AG08396 (cell line): ENCODE data around the gene SH3BP2.
"Not testable (repeated sequence)": the region's sequence is repeated elsewhere in the genome, so short reads cannot be mapped to it uniquely, and the experiment has no call there.

Experiments
- DNase-seq: peaks from one replicate; pipeline ENCODE4 v3.0.0; 2012; ENCODE audit warnings: low spot score, mixed read lengths

The SH3BP2 gene

GRCh38 chr4:2762486-2763370 lies 30.2 kb upstream of the SH3BP2 start:
- DNase-seq: not testable (repeated sequence)

DNA sequence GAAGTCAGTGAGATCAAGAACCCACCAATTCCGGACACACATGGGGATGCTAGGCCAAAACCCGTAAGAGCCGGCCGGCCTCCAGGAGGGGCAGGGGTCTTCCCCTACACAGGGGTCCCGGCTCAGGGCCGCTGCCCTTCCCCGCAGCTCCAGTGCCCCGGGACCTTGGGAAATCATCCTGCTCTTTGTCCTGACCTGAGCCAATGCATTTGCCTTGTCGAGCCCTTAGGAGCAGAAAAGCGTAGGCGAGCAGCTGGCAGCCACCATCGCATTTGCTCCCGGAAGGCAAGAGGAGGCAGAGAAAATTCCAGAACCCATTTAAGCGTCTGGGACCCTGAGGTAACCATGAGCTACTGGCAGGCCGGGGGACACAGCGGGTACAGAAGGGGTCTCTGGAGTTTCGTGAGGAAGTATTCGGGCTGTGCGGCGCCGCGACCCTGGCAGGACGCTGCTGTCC lies 29.3 kb upstream of the SH3BP2 start:
- DNase-seq: peak; percentile 45

DNA sequence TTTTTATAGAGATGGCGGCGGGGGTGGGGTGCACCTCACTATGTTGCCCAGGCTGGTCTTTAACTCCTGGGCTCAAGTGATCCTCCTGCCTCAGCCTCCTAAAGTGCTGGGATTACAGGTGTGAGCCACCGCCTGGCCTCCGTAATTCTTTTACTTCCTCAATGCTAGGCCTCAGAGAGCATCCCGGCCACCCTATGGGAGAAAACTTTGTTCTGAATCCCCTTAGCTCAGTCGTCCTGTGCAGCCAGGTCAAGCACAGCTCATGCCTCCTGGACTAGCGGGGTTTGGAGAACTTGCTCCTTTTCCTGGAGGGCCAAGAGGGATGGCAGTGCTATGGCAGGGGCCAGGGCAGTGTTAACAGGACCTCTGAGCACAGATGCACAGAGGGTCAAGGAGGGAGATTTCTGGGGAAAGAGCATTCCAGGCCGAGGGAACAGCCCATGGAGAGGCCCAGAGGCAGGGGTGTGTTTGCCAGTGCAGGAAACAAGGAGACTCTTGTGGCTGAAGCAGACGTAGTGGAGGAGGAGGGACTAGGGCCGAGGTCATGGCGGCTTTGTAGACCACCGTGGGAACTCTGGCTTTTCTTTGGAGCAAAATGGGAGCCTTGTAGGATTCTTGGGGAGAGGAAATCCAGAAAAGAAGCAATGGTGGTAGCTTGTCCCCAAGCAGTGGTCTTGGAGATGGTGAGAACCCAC lies 26.9 kb upstream of the SH3BP2 start:
- no peak for DNase-seq

DNA sequence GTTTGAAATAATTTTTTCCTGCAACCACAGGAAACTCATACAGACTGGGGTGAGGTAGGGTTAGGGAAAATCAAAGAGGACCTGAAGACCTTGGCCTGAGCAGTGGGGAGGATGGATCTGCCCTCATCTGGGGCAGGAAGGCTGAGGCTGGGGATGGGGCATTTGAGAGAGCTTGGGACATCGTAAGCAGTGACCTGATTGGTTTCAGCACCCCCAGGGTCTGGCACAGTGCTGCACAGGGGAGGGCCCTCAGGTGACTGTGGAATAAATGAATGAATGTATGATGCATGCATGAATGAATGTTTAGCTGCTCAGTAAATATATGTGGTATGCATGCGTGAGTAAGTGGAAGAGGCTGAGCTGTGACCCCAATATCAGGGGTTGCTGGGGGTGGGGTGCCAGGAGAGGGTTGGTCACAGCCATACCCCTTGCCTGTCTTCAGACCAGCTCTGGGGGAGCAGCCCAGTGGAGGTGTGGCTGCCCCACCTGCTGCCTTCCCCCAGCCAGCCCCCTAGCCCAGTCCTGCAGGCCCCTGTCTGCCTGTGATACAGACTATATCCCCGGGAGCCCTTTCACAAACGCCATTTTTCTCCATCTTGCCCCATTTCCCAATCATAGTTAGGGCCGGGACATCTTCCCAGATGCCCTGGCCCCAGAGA lies 25.7 kb upstream of the SH3BP2 start:
- DNase-seq: no peak

DNA sequence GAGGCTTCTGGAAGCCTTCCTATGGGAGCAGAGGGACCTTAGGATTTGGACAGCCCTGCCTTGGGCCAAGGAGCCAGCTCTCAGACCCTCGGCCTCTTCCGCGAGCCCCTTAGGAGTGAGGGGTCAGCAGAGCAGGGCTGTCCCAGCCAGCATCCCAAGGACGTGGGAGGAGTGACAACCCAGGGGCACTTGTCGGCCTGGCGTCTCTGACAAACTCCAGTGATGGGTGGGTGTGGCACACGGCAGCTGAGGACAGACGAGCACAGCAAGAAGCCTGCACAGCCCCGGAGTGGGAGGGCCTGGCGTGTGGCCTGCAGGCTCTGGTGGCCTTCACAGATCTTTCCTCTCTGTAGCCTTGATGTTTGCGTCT lies 25.2 kb upstream of the SH3BP2 start:
- no peak for DNase-seq

- DNase-seq: no peak
Measured at GRCh38 chr4:2768124-2768523, 24.8 kb upstream of the SH3BP2 start.

DNA sequence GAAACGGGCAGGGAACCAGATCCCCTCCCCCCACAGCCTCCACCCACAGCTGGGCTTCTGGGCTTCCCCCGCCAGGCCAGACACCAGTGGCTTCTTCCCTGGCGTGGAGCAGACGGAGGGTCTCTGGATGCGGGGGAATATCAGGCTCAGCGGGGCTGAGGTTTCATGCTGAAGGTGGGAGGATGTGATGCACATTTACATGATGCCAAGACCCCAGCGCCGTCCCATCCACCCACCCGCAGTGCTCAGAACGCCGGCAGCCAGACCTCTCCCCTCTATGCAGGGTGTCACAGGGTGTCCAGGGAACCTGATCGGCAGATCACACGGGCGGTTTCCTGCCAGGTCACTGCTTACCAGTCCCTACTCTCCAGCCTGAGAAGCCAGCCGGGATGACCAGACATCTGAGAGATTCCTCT lies 24.0 kb upstream of the SH3BP2 start:
- DNase-seq: peak; percentile 12

DNA sequence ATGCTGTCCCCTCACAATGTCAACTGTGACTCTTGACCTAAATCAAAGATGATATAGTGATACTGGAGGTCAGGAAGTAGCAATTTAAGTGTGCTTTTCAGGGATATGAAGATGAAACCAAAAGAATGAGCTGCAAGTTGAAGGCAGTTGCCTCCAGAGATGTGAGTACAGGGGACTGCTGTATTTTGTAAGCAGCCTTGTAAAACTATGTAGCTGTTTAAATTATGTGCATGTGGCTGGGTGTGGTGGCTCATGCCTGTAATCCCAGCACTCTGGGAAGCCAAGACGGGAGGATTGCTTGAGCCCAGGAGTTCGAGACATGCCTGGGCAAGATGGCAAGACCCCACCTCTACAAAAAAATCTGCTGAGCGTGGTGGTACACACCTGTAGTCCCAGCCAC lies 21.6 kb upstream of the SH3BP2 start:
- peak; percentile 8 for DNase-seq

GRCh38 chr4:2780643-2781042 lies 12.2 kb upstream of the SH3BP2 start:
- not testable (repeated sequence) for DNase-seq

DNA sequence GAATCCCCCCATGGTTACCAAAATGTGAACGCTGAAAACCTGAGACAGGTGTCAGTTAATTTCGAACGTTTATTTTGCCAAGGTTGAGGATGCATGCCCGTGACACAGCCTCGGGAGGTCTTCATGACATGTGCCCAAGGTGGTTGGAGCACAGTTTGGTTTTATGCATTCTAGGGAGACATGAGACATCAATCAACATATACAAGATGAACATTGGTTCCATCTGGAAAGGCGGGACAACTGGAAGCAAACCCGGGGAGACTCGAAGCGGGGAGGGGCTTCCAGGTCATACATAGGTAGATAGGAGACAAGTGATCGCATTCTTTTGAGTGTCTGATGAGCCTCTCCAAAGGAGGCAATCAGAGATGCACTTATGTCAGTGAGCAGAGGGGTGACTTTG lies 11.0 kb upstream of the SH3BP2 start:
- no peak for DNase-seq

DNA sequence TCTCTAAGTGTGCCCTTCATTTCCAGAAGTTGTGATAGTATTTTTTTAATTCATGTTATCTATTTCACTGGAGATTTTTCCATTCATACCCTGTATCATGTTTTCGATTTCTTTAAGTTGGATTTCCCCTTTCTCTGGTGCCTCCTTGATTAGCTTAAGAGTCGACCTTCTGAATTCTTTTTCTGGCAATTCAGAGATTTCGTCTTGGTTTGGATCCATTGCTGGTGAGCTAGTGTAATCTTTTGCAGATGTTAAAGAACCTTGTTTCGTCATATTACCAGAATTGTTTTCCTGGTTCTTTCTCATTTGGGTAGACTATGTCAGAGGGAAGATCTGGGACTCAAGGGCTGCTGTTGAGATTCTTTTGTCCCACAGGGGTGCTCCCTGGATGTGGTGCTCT lies 9.1 kb upstream of the SH3BP2 start:
- DNase-seq: no peak

GRCh38 chr4:2785613-2786012 lies 7.3 kb upstream of the SH3BP2 start:
- no peak for DNase-seq

GRCh38 chr4:2786152-2786671 lies 6.7 kb upstream of the SH3BP2 start:
- DNase-seq: no peak

- DNase-seq: no peak
Measured at GRCh38 chr4:2786794-2787229, 6.1 kb upstream of the SH3BP2 start.

GRCh38 chr4:2787230-2788100 lies 5.4 kb upstream of the SH3BP2 start:
- DNase-seq: no peak

DNA sequence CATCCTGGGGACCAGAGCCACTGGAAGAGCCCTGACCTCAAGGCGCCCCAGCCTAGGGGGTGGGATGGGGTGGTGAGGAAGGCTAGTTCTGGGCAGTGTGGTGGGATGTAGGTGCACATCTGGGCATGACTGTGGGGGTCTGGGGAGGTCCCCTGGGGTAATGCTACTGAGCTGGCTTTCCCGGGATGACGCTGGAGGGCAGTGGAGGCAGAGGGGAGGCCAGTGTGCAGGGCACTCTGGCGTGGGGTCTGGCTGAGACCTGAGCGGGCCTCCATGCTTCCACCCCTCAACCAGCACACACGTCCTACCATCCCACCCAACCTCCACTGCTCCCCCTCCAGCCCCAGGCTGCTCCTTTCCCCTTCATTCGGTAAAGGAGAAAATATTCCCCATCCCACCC lies 4.8 kb upstream of the SH3BP2 start:
- no peak for DNase-seq

GRCh38 chr4:2788532-2789103 lies 4.3 kb upstream of the SH3BP2 start:
- no peak for DNase-seq

DNA sequence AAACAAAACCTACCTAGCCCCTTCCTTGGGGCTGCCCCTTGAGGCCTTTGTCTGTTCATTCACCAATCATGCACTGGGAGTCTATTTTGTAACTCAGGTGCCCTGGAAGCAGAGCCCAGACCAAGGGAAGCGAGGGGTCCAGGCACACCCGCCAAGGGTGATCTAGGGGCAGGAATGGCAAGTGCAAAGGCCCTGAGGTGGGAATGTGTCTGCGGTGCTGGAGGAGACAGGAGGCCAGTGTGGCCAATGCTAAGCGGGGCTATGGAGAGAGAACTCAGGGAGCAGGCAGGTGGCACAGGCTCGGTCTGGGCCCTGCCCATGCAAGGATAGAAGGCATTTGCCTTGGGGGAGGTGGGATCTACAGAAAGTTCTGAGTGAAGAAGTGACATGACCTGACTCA lies 3.5 kb upstream of the SH3BP2 start:
- no peak for DNase-seq

DNA sequence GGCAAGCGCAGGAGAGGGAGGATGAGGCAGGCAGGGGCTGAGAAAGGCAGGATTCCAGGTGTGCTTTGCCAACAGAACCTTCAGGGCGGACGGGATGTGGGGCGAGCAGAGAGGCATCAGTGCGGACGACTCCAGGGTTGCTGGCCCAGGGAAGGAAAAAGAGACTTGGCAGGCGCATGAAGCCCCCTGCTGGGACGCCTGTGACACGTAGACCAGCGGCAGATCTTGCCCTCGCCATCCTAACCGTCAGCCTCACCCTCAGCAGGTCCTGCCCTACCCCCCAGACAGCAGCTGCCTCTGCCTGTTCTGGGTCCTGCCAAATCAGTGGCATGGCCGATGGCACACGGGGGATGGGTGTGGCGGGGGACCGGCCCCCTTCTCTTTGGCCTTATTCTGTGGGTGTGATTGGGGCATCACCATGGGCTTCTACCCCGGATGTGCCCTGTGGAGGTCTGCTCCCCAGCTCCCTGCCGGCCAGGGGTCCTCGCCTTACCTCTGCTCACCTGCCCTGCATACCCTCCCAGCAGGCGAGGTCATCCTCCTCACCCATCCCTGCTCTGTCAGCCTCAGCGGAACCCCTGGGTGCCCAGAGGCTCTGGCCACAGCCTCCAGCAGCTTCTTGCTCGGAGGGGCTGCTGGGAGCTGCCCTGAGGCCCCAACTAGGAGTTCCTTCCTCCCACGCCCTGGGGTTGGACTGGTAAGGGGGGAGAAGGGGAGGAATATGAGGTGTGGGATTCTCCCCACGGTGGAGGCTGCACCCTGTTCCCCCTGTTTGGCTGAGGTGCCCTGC lies 2.9 kb upstream of the SH3BP2 start:
- DNase-seq: no peak
